ENCODE results near the gene SRPX2. TPM values are rescaled to one million over a fixed set of nuclear protein-coding genes. Genes with fewer than 3 reads are reported as not detected.
A peak's percentile ranks its signal among the peaks of the same experiment; 100 is the strongest.

Gene SRPX2
- polyA plus RNA-seq, 1 of the 3 experiments (the other 2 are of a cell fraction), result 14.5 TPM

DNA sequence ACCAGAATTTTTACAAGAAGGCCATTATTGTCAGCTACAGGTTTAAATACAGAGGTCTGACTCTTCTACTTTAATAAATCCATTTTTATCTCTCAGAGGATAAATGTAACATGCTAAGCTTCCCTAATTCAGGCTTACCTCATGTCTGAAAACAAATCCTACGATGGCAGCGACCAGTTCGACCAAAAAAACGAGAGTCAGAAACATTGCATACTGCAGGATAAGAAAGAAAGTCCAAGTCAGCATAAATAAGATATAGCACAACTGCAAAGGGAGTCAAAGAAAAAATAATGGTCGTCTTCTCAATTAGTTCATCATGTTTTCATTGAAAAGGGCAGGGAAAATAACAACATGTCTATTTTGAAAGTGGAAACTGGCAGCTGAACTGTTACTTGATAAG, 9.0 kb upstream of the SRPX2 start:
- Histone ChIP-seq H3K9me2 (no peaks in the 10 kb centered on the region), H3K79me2 (ENCODE audit: insufficient read depth) (no peaks in the 10 kb centered on the region), H3K27me3 (ENCODE audit: insufficient read depth) (no peaks in the 10 kb centered on the region; the same call in 1 of the 2 replicates), H3K36me3 (replicated peaks in 1 of 2; ENCODE audit: control insufficient read depth in 1 of 2, insufficient read depth in 2 of 2, low read length in 1 of 2) (peaks cover 0 to 16% of the 10 kb centered on the region in 2 experiments), H4K20me1 (ENCODE audit: insufficient read depth) (no peaks in the 10 kb centered on the region), H3F3A (replicated peaks; ENCODE audit: insufficient read depth) (no peaks in the 10 kb centered on the region), H3K27ac (ENCODE audit: low read depth in 2 of 2, low read length in 1 of 2) (no peak overlapping the region), H3K9me3 (no peaks in the 10 kb centered on the region), H3K9ac (no peak overlapping the region), H3K4me1 (ENCODE audit: control insufficient read depth in 1 of 2, insufficient read depth in 2 of 2, low read depth in 1 of 2, low read length in 1 of 2) (peaks cover 0 to 3% of the 10 kb centered on the region in 2 experiments; a peak in 1 of 4 replicates), H3K4me3 (ENCODE audit: low read depth in 2 of 2, low read length in 1 of 2) (no peak overlapping the region), H3K4me2 (0 out of 2 replicates have a peak overlapping the region, but pooled peaks have one; percentile 73), H2AFZ (ENCODE audit: low read depth) (no peak overlapping the region)
- ChIA-PET POLR2A (no interaction called here), CTCF (no interaction called here)
- 48% methylated on average over 5 of the region's 5 CpGs for WGBS (ENCODE audit: low lambda C conversion rate)
- TF ChIP-seq, protein P1, sequence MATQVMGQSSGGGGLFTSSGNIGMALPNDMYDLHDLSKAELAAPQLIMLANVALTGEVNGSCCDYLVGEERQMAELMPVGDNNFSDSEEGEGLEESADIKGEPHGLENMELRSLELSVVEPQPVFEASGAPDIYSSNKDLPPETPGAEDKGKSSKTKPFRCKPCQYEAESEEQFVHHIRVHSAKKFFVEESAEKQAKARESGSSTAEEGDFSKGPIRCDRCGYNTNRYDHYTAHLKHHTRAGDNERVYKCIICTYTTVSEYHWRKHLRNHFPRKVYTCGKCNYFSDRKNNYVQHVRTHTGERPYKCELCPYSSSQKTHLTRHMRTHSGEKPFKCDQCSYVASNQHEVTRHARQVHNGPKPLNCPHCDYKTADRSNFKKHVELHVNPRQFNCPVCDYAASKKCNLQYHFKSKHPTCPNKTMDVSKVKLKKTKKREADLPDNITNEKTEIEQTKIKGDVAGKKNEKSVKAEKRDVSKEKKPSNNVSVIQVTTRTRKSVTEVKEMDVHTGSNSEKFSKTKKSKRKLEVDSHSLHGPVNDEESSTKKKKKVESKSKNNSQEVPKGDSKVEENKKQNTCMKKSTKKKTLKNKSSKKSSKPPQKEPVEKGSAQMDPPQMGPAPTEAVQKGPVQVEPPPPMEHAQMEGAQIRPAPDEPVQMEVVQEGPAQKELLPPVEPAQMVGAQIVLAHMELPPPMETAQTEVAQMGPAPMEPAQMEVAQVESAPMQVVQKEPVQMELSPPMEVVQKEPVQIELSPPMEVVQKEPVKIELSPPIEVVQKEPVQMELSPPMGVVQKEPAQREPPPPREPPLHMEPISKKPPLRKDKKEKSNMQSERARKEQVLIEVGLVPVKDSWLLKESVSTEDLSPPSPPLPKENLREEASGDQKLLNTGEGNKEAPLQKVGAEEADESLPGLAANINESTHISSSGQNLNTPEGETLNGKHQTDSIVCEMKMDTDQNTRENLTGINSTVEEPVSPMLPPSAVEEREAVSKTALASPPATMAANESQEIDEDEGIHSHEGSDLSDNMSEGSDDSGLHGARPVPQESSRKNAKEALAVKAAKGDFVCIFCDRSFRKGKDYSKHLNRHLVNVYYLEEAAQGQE (IDR thresholded peaks at IDR 0.05; ENCODE audit: low read depth, low read length), result no peak
- no peak for TF ChIP-seq RXRA (IDR thresholded peaks at IDR 0.05; ENCODE audit: borderline replicate concordance, low read depth)
- no peak for TF ChIP-seq FOXM1 (IDR thresholded peaks at IDR 0.05; ENCODE audit: low read depth)
- TF ChIP-seq, protein P2, sequence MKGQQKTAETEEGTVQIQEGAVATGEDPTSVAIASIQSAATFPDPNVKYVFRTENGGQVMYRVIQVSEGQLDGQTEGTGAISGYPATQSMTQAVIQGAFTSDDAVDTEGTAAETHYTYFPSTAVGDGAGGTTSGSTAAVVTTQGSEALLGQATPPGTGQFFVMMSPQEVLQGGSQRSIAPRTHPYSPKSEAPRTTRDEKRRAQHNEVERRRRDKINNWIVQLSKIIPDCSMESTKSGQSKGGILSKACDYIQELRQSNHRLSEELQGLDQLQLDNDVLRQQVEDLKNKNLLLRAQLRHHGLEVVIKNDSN (IDR thresholded peaks at IDR 0.05; ENCODE audit: borderline replicate concordance, low read depth), result no peak
- TF ChIP-seq SIN3A (IDR thresholded peaks at IDR 0.05; ENCODE audit: borderline replicate concordance, low read depth, low read length), result no peak
- TF ChIP-seq, protein P3, sequence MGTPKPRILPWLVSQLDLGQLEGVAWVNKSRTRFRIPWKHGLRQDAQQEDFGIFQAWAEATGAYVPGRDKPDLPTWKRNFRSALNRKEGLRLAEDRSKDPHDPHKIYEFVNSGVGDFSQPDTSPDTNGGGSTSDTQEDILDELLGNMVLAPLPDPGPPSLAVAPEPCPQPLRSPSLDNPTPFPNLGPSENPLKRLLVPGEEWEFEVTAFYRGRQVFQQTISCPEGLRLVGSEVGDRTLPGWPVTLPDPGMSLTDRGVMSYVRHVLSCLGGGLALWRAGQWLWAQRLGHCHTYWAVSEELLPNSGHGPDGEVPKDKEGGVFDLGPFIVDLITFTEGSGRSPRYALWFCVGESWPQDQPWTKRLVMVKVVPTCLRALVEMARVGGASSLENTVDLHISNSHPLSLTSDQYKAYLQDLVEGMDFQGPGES (IDR thresholded peaks at IDR 0.05; ENCODE audit: low read depth, low read length), result no peak
- TF ChIP-seq, protein P4, sequence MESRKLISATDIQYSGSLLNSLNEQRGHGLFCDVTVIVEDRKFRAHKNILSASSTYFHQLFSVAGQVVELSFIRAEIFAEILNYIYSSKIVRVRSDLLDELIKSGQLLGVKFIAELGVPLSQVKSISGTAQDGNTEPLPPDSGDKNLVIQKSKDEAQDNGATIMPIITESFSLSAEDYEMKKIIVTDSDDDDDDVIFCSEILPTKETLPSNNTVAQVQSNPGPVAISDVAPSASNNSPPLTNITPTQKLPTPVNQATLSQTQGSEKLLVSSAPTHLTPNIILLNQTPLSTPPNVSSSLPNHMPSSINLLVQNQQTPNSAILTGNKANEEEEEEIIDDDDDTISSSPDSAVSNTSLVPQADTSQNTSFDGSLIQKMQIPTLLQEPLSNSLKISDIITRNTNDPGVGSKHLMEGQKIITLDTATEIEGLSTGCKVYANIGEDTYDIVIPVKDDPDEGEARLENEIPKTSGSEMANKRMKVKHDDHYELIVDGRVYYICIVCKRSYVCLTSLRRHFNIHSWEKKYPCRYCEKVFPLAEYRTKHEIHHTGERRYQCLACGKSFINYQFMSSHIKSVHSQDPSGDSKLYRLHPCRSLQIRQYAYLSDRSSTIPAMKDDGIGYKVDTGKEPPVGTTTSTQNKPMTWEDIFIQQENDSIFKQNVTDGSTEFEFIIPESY (IDR thresholded peaks at IDR 0.05; ENCODE audit: borderline replicate concordance, low read depth), result no peak
- TF ChIP-seq RCOR1 (IDR thresholded peaks at IDR 0.05; ENCODE audit: low read length), result no peak
- no peak for TF ChIP-seq TEAD4 (IDR thresholded peaks at IDR 0.05; ENCODE audit: borderline replicate concordance, insufficient read depth)
- no peak for TF ChIP-seq GATA2 (CRISPR knock-in tag; IDR thresholded peaks at IDR 0.05)
- TF ChIP-seq, protein P5, sequence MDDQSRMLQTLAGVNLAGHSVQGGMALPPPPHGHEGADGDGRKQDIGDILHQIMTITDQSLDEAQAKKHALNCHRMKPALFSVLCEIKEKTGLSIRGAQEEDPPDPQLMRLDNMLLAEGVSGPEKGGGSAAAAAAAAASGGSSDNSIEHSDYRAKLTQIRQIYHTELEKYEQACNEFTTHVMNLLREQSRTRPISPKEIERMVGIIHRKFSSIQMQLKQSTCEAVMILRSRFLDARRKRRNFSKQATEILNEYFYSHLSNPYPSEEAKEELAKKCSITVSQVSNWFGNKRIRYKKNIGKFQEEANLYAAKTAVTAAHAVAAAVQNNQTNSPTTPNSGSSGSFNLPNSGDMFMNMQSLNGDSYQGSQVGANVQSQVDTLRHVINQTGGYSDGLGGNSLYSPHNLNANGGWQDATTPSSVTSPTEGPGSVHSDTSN (IDR thresholded peaks at IDR 0.05), result no peak
- TF ChIP-seq, protein P6, sequence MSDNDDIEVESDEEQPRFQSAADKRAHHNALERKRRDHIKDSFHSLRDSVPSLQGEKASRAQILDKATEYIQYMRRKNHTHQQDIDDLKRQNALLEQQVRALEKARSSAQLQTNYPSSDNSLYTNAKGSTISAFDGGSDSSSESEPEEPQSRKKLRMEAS (IDR thresholded peaks at IDR 0.05; ENCODE audit: low read depth), result no peak
- no peak for TF ChIP-seq RAD21 (IDR thresholded peaks at IDR 0.05; ENCODE audit: low read length)
- TF ChIP-seq MEF2A (IDR thresholded peaks at IDR 0.05; ENCODE audit: borderline replicate concordance, low read depth), result no peak
- TF ChIP-seq RFX5 (IDR thresholded peaks at IDR 0.05; ENCODE audit: low read length), result no peak
- no peak for DNase-seq
